ACC112 (cell line): ENCODE measurements around the gene TMEM254.
A peak's percentile ranks its signal among the peaks of the same experiment; 100 is the strongest.

Experiments used
- H2AFZ ChIP-seq: fragments of 200-600 bp; sonication (generic); one replicate; pipeline ENCODE4 v1.6.0; 2017; ENCODE audit warnings: antibody characterized with exemption, low read length; ENCODE audit not compliant: unreplicated experiment
- H3K27ac ChIP-seq: fragments of 200-600 bp; sonication (generic); 2 replicates; pipeline ENCODE4 v1.5.1; 2014; ENCODE audit warnings: low read depth, mild to moderate bottlenecking, antibody characterized with exemption, low read length, moderate library complexity
- H3K27me3 ChIP-seq: fragments of 200-600 bp; sonication (generic); 2 replicates; pipeline ENCODE4 v1.6.1; 2014; ENCODE audit warnings: mild to moderate bottlenecking, antibody characterized with exemption, low read length, moderate library complexity, mixed read lengths; ENCODE audit not compliant: insufficient read depth
- H3K36me3 ChIP-seq: fragments of 200-600 bp; sonication (generic); 2 replicates; pipeline ENCODE4 v1.6.1; 2016; ENCODE audit warnings: mild to moderate bottlenecking, antibody characterized with exemption, low read length, moderate library complexity, mixed read lengths; ENCODE audit not compliant: insufficient read depth
- H3K4me1 ChIP-seq: fragments of 200-600 bp; sonication (generic); one replicate; pipeline ENCODE4 v1.6.1; 2016; ENCODE audit warnings: low read length, mixed read lengths; ENCODE audit not compliant: insufficient read depth, unreplicated experiment, control insufficient read depth
- H3K4me3 ChIP-seq: fragments of 200-600 bp; sonication (generic); 2 replicates; pipeline ENCODE4 v1.5.1; 2014; ENCODE audit warnings: mild to moderate bottlenecking, low read depth, low read length
- H3K79me2 ChIP-seq: fragments of 200-600 bp; sonication (generic); one replicate; pipeline ENCODE4 v1.6.0; 2016; ENCODE audit warnings: low read length; ENCODE audit not compliant: control insufficient read depth, unreplicated experiment, insufficient read depth

TMEM254 gene

GRCh38 chr10:80100861-80101695 lies 22.6 kb downstream of the TMEM254 start:
- Histone ChIP-seq H2AFZ (no peak overlapping the region), H3K4me1 (peaks cover 21% of the 10 kb centered on the region), H3K27me3 (no peaks in the 10 kb centered on the region), H3K79me2 (no peaks in the 10 kb centered on the region), H3K36me3 (no peaks in the 10 kb centered on the region), H3K27ac (no peak overlapping the region), H3K4me3 (no peak overlapping the region)

GRCh38 chr10:80104066-80104926 lies 25.8 kb downstream of the TMEM254 start:
- H2AFZ ChIP-seq: peak overlapping the region; percentile 26
- peaks cover 21% of the 10 kb centered on the region for H3K4me1 ChIP-seq
- H3K79me2 ChIP-seq: no peaks in the 10 kb centered on the region
- H3K27ac ChIP-seq: peak overlapping the region; percentile 79
- H3K4me3 ChIP-seq: peak overlapping the region; percentile 18
- no peaks in the 10 kb centered on the region for H3K27me3 ChIP-seq
- no peaks in the 10 kb centered on the region for H3K36me3 ChIP-seq

- Histone ChIP-seq H2AFZ (no peak overlapping the region), H3K27ac (no peak overlapping the region), H3K27me3 (no peaks in the 10 kb centered on the region), H3K79me2 (no peaks in the 10 kb centered on the region), H3K4me3 (no peak overlapping the region), H3K36me3 (no peaks in the 10 kb centered on the region), H3K4me1 (peaks cover 19% of the 10 kb centered on the region)
Observed at GRCh38 chr10:80108576-80109239, 30.2 kb downstream of the TMEM254 start.

- peak overlapping the region; percentile 45 for H2AFZ ChIP-seq
- H3K4me3 ChIP-seq: no peak overlapping the region; the same call in 1 of the 2 replicates
- no peaks in the 10 kb centered on the region for H3K4me1 ChIP-seq
- H3K79me2 ChIP-seq: no peaks in the 10 kb centered on the region
- H3K27me3 ChIP-seq: no peaks in the 10 kb centered on the region
- no peaks in the 10 kb centered on the region for H3K36me3 ChIP-seq
- H3K27ac ChIP-seq: no peak overlapping the region
Observed at GRCh38 chr10:80110986-80111385, 32.5 kb downstream of the TMEM254 start.

- H3K79me2 ChIP-seq: no peaks in the 10 kb centered on the region
- no peak overlapping the region for H2AFZ ChIP-seq
- no peak overlapping the region for H3K27ac ChIP-seq
- no peaks in the 10 kb centered on the region for H3K27me3 ChIP-seq
- no peak overlapping the region for H3K4me3 ChIP-seq
- peaks cover 21% of the 10 kb centered on the region for H3K4me1 ChIP-seq
- H3K36me3 ChIP-seq: no peaks in the 10 kb centered on the region
Observed at GRCh38 chr10:80118669-80119068, 40.2 kb downstream of the TMEM254 start.

GRCh38 chr10:80122110-80122710 lies 43.7 kb downstream of the TMEM254 start:
- peaks cover 29% of the 10 kb centered on the region for H3K4me1 ChIP-seq
- peak overlapping the region; percentile 86 for H3K27ac ChIP-seq
- no peak overlapping the region for H3K4me3 ChIP-seq
- no peak overlapping the region for H2AFZ ChIP-seq
- no peaks in the 10 kb centered on the region for H3K27me3 ChIP-seq
- no peaks in the 10 kb centered on the region for H3K36me3 ChIP-seq
- H3K79me2 ChIP-seq: no peaks in the 10 kb centered on the region

- H2AFZ ChIP-seq: no peak overlapping the region
- no peaks in the 10 kb centered on the region for H3K79me2 ChIP-seq
- H3K4me1 ChIP-seq: peaks cover 29% of the 10 kb centered on the region
- H3K36me3 ChIP-seq: no peaks in the 10 kb centered on the region
- peak overlapping the region; percentile 86 for H3K27ac ChIP-seq
- no peak overlapping the region for H3K4me3 ChIP-seq
- no peaks in the 10 kb centered on the region for H3K27me3 ChIP-seq
Observed at GRCh38 chr10:80122746-80123145, 44.3 kb downstream of the TMEM254 start.

- Histone ChIP-seq H3K4me3 (no peak overlapping the region), H3K36me3 (no peaks in the 10 kb centered on the region), H3K27ac (no peak overlapping the region), H3K79me2 (no peaks in the 10 kb centered on the region), H3K4me1 (peaks cover 29% of the 10 kb centered on the region), H2AFZ (no peak overlapping the region), H3K27me3 (no peaks in the 10 kb centered on the region)
Observed at GRCh38 chr10:80126876-80127275, 48.4 kb downstream of the TMEM254 start.

- H3K27ac ChIP-seq: no peak overlapping the region
- H3K36me3 ChIP-seq: no peaks in the 10 kb centered on the region
- peaks cover 5% of the 10 kb centered on the region for H3K79me2 ChIP-seq
- H2AFZ ChIP-seq: no peak overlapping the region
- peaks cover 28% of the 10 kb centered on the region for H3K4me1 ChIP-seq
- no peak overlapping the region; the same call in 1 of the 2 replicates for H3K4me3 ChIP-seq
- no peaks in the 10 kb centered on the region for H3K27me3 ChIP-seq
Observed at GRCh38 chr10:80131499-80131901, 53.0 kb downstream of the TMEM254 start.
